ENCODE measurements around the gene ACY1.
"Not testable (repeated sequence)": the region's sequence is repeated elsewhere in the genome, so short reads cannot be mapped to it uniquely, and the experiment has no call there.

The ACY1 gene

DNA sequence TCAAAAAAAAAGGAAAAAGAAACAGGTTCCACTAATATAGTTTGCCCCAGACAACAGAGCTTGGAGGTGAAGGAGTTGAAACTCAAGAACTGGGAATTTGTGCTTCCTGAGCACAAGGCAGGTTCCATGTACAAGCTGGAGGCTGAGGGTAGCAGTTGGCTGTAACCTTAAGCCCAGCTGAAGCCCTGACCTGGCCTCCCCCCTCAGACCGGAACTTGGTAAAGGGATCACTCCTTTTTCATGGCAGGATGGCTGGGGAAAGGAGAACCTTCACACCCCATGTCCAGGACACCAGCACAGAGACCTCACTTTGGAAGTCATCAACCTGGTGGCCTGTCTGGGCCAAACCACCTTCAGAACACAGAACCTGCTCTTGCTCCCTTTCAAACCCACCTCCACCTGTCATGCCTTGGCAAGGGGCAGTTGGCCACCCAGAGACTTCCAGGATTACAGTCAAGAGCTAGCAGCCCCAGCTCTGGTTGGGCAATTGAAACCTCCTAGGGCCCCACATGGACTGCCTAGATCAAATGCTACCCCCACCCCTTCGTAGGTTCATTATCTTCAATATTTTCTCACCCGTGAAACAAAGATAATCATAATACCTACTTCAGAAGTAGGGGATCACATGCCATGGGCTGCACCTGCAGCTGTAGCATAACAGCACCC is 8.8 kb downstream of the ACY1 start:
- ATAC-seq, result no peak
- TF ChIP-seq, protein P1, sequence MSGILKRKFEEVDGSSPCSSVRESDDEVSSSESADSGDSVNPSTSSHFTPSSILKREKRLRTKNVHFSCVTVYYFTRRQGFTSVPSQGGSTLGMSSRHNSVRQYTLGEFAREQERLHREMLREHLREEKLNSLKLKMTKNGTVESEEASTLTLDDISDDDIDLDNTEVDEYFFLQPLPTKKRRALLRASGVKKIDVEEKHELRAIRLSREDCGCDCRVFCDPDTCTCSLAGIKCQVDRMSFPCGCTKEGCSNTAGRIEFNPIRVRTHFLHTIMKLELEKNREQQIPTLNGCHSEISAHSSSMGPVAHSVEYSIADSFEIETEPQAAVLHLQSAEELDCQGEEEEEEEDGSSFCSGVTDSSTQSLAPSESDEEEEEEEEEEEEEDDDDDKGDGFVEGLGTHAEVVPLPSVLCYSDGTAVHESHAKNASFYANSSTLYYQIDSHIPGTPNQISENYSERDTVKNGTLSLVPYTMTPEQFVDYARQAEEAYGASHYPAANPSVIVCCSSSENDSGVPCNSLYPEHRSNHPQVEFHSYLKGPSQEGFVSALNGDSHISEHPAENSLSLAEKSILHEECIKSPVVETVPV (CRISPR knock-in tag; IDR thresholded peaks at IDR 0.05), result peak; percentile 20; the same call in 1 of the 2 replicates
- TF ChIP-seq, protein P2, sequence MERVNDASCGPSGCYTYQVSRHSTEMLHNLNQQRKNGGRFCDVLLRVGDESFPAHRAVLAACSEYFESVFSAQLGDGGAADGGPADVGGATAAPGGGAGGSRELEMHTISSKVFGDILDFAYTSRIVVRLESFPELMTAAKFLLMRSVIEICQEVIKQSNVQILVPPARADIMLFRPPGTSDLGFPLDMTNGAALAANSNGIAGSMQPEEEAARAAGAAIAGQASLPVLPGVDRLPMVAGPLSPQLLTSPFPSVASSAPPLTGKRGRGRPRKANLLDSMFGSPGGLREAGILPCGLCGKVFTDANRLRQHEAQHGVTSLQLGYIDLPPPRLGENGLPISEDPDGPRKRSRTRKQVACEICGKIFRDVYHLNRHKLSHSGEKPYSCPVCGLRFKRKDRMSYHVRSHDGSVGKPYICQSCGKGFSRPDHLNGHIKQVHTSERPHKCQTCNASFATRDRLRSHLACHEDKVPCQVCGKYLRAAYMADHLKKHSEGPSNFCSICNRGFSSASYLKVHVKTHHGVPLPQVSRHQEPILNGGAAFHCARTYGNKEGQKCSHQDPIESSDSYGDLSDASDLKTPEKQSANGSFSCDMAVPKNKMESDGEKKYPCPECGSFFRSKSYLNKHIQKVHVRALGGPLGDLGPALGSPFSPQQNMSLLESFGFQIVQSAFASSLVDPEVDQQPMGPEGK (CRISPR knock-in tag; IDR thresholded peaks at IDR 0.05; ENCODE audit: borderline replicate concordance), result peak; percentile 12; the same call in 1 of the 2 replicates
- no peak for TF ChIP-seq SNAI2 (CRISPR knock-in tag; IDR thresholded peaks at IDR 0.05)
- TF ChIP-seq, protein P3, sequence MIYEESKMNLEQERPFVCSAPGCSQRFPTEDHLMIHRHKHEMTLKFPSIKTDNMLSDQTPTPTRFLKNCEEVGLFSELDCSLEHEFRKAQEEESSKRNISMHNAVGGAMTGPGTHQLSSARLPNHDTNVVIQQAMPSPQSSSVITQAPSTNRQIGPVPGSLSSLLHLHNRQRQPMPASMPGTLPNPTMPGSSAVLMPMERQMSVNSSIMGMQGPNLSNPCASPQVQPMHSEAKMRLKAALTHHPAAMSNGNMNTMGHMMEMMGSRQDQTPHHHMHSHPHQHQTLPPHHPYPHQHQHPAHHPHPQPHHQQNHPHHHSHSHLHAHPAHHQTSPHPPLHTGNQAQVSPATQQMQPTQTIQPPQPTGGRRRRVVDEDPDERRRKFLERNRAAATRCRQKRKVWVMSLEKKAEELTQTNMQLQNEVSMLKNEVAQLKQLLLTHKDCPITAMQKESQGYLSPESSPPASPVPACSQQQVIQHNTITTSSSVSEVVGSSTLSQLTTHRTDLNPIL (CRISPR knock-in tag; IDR thresholded peaks at IDR 0.05; ENCODE audit: low read depth), result 0 out of 2 replicates have a peak, but pooled peaks have one; percentile 37
- no peak for TF ChIP-seq ZFP30 (CRISPR knock-in tag; IDR thresholded peaks at IDR 0.05)

DNA sequence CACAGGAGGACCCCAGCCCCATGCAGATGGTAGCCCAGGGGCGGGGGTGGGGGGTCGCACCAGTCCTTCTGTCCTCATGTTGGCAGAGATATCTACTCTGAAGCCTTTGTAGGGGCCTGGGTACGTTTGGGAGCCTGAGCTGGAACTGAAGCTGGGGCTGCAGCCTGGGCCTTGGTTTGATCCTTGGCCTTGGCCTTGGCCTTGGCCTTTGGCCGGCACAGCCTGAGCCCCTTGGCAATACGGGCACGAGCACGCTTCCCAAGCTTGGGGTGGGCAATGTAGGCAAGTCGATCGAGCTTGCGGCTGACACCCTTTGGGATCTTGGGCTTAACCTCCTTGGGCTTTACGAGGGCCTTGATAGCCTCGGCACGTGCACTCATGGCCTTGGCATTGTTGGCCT is 10.3 kb downstream of the ACY1 start:
- not testable (repeated sequence) for ATAC-seq

DNA sequence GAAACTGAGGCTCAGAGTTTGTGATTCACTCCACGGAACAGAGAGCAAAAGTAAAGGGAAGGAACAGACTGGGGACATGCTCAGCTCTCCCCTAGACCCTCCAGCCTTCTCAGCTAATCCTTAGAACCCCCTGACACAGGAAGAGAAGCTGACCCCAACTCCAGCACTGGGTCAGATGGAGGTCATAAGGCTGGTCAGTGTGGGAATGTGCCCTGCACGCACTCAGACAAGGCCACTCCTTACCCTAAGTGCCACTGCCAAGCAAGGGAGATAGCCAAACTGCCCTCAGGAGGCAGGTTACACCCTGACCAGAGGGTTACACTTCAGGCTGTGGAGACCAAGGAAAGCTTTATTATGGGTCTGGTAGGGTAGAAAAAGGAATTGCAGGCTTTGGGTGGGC is 11.2 kb downstream of the ACY1 start:
- no peak for ATAC-seq
- TF ChIP-seq CSDC2 (CRISPR knock-in tag; IDR thresholded peaks at IDR 0.05) (no peak), GLIS3 (CRISPR knock-in tag; IDR thresholded peaks at IDR 0.05) (no peak), TOX (CRISPR knock-in tag; IDR thresholded peaks at IDR 0.05; ENCODE audit: borderline replicate concordance) (no peak), ESRRG (CRISPR knock-in tag; IDR thresholded peaks at IDR 0.05) (no peak), ARNTL (CRISPR knock-in tag; IDR thresholded peaks at IDR 0.05; ENCODE audit: borderline replicate concordance, low read depth) (no peak)
- TF ChIP-seq, protein P3 (CRISPR knock-in tag; IDR thresholded peaks at IDR 0.05; ENCODE audit: low read depth), result no peak
- TF ChIP-seq, protein P4, sequence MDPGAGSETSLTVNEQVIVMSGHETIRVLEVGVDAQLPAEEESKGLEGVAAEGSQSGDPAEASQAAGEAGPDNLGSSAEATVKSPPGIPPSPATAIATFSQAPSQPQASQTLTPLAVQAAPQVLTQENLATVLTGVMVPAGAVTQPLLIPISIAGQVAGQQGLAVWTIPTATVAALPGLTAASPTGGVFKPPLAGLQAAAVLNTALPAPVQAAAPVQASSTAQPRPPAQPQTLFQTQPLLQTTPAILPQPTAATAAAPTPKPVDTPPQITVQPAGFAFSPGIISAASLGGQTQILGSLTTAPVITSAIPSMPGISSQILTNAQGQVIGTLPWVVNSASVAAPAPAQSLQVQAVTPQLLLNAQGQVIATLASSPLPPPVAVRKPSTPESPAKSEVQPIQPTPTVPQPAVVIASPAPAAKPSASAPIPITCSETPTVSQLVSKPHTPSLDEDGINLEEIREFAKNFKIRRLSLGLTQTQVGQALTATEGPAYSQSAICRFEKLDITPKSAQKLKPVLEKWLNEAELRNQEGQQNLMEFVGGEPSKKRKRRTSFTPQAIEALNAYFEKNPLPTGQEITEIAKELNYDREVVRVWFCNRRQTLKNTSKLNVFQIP (CRISPR knock-in tag; IDR thresholded peaks at IDR 0.05; ENCODE audit: borderline replicate concordance, low read depth), result no peak

DNA sequence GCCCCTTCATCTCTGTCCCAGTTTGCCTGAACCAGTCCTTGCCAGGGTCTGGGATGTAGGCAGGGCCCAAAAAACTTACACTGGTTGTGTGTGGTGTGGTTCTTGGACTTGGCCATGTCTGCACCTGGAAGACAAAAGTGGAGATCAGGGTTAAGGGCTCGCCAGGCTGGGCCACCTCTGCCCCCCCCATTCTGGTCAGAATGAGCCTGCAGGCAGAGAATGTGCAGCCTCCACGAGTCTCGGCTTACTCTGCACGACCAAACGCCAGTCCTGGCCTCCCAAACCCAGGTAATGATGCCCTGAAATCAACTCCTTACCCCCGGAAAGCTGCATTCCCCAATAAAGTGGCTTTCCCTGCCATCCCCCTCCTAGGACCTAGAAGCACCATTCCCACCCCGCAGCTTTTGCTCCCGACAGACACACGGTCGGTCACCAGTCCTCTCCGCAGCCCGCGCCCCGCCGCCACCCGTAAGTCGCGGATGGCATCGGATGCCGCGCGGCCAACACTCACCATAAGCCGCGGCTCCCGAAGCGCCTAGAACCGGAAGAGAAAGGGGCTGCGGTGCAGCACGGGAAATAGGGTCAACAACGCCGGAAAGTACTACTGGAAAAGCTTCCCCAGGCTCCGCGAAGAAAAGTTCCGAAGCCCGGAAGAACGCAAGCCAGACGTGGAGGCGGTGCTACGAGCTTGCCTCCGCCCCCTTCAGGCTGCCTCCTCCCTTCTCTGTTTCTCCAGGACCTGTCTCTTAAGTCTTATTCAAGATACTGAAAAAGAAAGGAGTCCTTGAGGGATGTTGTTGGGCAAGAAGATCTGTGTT is 12.2 kb downstream of the ACY1 start, which contains the start of gene RPL29:
RPL29 (minus strand) TSS at position 550 of the 818 bp plus-strand sequence; CDS start at position 116, 434 bp downstream.
- no peak for TF ChIP-seq ZNF565 (CRISPR knock-in tag; conservative IDR thresholded peaks at IDR 0.05; ENCODE audit: low read depth)
- TF ChIP-seq GLIS3 (CRISPR knock-in tag; IDR thresholded peaks at IDR 0.05), result no peak
- TF ChIP-seq, protein P2 (CRISPR knock-in tag; IDR thresholded peaks at IDR 0.05; ENCODE audit: borderline replicate concordance), result 0 out of 2 replicates have a peak, but pooled peaks have one; percentile 13
- TF ChIP-seq OSR1 (CRISPR knock-in tag; IDR thresholded peaks at IDR 0.05), result no peak
- TF ChIP-seq, protein P3 (CRISPR knock-in tag; IDR thresholded peaks at IDR 0.05; ENCODE audit: low read depth), result no peak
- ATAC-seq, result peak; percentile 91
